ENCODE data around the gene LMO7.

Gene LMO7

DNA sequence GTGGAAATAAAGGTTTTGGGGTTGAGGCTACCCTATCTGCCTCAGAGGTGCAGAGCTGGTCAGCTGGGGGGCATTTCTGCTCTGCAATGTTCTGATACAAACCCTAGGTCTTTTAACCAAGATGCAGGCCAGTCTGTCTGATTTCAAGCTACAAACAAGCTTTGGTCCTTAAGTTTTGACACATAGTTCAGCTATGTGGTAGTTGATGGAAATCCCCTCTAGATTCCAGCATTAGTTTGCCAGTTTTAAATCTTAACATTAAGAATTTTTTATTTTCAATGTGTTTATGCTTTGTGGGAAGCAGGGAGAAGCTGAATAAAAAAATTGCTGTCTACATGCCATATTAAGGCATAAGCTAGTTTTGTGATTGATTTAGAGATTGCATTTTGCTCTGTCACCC lies 225.7 kb downstream of the LMO7 start:
- DNase-seq = no peak

DNA sequence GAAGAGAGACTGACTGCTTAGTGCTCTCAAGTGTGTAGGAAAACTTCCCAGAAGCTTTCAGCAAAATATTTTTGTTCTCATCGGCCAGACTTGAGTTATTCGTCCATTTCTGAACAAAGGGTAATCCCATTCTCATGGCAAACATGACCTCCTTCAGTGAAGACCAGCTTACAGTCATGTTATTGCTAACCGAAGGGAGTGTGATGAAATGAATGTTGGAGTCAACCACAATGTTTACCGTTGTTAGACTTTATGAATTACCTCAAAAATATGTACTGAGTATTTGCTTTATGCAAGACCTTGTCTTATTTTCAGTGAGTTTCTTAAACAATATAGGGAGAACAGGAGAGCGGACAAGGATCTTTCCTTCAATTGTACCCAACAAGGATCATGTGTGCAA lies 228.6 kb downstream of the LMO7 start:
- DNase-seq = no peak

DNA sequence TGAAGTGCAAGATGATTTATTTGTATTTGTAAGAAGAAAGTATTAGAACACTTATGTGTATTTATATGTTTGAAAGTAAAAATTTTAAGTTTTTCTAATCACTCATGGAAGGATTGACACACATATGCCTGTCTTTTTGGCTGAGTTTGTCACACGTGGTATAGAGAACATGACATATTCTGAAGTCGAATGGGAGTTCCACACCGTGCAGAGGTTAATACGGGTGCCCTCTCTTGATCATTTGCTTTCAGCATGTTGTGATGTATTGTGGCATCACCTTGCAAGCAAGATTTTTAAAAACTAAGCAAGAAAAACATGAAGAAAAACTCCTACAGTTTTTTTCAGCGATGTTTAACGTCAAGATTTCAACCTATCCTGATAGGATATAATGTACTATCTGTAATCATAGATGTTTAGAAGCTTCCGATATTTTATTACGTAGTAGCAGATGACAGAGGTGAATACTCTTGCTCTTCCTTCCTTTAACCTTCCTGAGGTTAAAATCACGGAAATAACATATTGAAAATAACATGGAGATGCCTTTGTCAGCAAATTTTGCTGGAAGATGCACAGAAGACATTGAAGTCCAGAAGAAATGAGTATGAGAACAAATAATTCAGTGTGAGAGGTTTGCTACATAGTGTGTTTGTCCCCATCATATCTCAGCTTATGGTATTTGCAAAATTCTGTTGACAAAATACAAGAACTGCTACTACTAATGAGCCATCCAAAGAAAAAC lies 231.4 kb downstream of the LMO7 start:
- DNase-seq = no peak

DNA sequence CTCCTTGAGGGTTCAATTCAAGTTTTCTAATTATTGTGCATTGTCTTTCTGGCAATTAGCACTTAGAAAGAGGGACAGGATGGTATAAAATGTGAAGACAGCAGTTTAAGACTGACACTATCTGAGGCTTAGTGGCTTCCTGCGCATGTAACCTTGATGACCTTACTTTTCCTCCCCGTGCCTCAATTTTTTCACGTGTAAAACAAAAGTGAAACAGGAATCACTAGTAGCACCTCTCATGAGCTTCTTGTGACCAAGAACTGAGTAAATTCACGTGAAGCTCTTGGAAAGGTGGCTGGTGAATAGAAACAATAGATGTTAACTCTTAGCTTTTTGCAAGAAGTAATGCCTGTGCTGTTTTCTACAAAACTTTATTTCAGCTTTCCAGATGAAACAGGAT lies 233.9 kb downstream of the LMO7 start:
- DNase-seq = no peak

DNA sequence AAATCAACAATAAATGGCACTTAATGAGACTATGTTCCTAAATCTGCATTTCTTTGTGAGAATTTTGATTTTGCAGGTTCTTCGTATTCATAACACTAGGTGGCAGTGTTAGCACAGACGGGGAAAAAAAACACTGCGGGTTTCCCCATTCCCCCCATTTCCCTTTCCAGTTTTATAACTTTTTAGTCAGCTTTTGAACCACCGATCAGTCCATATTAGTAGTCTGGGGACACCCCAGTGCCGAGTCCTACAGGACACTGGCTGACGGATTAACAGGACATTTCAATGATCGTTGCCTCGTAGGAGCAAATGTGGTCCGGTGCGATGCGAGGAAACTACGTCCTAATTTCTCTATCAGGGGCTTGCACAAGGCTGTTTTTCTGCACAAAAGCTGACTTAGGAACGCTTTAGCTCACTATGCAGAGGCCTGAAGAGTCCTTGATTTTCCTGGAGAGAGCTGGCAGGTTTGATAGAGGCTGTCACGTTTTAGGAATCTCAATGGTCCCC lies 234.3 kb downstream of the LMO7 start:
- DNase-seq = peak; percentile 4

DNA sequence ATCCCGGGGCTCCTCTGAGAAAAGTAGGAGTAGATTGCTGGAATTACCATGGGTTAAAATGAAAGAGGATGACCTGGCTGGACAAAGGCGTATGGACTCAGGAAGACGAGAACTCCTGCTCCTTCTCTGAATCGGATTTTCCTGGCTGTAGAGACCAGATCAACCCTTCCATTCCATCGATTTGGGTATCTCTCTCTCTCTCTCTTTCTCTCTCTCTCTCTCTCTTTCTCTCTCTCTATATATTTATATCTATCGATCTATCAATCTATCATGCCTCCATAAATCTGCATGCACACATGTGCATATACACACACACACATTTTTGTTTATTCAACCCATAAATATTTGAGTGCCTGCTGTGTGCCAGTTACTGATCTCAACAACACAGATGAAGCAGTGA lies 234.9 kb downstream of the LMO7 start:
- DNase-seq = no peak

DNA sequence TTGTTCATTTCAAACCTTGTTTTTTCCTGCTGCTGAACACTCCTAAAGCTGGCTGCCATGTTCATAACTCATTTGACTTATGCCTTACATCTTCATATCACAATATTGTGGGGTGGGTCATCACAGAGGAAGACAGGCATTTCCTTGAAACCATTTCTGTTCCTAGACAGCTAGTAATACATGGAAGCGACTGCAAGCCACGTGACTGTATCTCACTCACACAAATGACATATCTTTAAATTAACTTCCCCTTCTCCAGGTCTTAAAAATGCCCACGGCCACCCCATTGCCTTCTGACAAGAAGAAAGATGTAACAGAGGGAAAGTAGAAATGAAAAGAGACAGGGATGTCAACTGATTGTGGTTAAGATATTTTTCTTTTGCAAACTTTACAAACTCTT lies 236.8 kb downstream of the LMO7 start:
- DNase-seq = no peak

DNA sequence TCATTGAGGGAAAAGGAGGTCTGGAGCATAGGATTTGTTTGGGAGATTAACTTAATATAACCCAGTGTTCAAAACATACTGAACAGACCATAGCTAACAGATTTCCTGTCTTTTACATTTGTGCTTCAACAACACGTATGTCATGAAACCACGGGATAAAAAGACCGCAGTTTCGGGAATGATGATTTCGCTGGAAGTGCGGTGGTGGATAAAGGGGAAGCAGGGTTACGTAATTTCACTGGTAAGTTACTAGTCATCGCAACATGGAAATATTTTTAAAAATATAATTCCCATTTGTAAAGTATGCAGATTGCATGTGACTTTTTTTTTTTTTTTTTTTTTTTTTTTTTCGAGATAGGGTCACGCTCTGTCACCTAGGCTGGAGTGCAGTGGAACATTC lies 237.4 kb downstream of the LMO7 start:
- DNase-seq = no peak

DNA sequence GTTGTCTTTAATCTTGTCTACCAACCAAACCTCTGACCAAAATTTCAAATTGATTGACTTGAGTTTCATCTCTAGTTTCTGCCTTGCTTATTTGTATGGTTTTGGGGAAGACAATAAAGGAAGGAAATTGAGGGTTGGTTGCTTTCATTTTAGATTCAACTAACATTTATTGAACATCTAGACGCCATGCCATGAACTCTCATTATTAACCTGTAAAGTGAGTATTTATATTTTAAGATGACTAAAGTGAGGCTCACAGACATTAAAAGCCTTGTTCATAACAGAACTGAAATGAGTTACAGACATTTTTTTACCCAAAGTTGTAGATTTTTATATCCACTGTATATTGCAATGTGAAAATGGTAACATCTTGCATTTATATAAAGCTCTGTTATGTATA lies 239.3 kb downstream of the LMO7 start:
- no peak for DNase-seq

DNA sequence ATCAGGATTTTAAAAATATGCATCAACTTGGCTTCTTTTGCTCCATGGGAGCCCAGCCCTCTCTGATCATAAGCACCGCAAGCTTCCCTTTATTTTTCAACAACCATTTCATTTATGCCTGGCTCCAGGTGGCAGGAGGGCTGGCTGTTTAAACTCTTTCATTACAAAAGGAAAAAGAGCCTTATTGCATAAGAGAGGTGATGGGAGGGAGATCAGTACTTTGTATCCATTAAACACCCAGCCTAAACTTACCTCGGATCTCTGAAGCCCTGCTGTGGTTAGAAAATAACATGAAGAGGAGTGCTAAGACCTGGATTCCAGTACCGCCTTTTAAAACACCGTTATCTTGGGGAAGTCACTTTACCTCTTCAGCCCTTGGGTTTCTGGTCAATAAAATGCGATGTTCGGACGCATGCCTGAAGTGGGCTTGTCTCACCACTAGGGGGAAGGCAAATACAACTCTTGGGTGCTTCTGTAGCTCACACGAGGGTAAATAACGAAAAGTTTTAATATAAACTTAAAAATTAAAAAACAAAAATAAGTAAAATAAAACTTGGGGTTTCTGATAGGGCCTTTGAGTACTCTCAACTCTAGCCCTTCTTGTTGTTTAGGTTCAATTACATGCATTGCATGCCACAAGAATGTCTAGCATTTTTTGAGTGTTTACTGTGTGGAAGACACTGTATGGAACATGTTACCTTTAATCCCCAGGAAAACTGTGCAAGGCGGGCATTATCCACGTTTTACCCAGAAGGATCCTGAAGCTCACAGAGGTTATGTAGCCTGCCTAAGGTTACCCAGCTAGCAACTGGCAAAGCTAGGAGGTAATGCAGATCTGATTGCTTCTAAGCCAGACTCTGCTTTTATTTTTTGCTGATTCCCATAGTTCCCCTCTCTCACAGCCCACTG lies 240.3 kb downstream of the LMO7 start:
- DNase-seq = peak; percentile 40

DNA sequence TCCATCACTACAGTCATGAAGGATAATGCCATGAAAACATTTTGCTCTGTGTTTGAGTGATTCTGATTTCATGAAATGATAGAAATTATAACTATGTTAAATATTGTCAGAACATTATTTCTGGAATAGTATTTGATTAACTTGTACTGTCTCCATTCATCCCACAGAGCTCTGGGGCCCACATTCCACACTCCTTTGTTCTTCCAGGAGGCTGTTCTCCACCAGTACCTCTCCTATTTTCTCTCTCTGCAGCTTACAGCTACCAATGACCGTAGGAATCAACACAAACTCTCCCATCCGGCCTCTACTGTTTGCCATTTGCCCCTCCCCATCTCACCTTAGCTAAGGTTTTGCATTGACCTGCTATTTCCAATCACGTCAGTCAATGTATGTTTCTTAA lies 240.9 kb downstream of the LMO7 start:
- no peak for DNase-seq

DNA sequence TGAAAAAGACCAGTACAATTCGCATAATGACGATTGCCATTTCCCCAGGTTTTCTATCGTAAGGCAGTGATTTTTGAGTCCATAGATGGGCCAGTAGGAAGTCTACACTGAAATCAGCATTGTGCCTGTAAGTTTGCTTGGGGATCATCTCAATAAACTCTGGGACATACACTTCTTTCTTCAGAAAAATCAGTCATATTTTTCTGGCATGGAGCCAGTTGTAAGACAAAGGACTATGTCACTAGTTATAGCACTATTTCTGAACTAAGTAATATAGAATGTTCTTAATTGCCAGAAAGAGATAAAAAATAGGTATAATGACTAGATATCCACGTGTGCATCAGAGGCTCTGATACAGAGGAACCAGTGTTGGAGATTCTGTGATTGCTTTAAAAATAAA lies 243.5 kb downstream of the LMO7 start:
- DNase-seq = no peak

DNA sequence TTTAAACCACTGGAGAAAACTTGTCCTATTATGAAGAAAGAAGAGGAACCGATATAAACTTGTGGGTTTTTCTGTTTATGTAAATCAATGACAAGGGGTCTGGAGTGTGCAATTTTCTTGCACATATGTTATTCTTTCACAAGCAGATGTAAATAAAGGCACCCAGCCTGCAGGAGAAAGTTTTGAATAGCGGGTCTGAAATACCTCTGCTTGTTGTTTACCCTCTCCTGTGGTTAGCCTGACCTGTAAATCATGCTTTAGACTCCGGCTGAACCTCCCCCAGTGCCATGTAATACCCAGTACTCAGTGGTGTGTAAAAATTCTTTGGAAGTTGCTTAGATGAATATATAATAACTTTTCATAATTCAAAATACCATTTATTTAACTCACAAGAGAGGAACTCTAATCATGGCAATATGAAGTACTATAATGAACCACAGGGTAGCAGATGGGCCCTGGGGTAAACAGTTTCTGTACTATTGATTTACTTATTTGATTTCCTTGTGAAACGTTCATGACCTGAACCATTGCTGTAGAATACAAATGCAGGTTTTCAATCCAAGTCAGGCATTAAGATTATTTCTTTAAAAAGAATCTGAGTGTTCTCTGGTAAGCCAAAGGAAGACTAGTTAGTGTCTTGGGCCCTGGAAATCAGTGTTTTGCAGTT lies 245.1 kb downstream of the LMO7 start:
- no peak for DNase-seq

DNA sequence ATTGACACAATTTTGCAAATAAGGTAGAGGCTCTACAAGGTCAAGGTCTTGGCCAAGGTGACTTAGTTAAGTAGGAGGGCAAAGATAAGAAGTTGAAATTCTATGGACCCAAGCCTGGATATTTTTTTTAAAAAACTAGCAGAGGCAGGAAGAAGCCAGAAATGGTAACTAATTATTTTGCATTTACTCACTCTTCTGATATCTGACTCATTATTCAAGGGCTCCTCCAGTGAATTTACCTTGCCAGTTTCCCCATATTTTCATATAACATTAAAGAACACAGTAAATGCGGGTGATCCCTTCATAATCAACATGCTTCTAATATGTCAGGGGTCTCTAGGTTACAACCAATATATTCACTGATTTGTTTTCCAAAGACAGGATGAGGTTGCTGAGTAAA lies 246.1 kb downstream of the LMO7 start:
- DNase-seq = no peak

DNA sequence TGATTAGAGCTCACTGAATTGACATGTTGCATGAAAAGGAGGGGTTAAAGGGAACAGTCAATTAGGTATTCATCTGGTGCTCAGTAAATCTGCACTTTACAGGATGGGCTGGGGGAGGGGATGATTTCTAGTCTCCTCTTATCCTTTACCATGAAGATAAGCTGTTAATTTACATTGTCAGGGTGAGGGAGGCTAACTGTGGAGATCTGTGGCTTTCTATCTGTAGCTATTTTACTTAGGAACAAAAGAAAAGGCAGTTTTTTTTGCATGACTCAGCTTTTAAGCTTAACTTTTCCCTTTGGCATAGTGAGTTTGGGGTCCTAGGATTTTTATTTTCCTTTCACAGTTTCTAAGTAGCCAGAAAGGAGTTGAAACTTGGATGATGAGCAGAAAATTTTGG lies 253.3 kb downstream of the LMO7 start:
- no peak for DNase-seq

DNA sequence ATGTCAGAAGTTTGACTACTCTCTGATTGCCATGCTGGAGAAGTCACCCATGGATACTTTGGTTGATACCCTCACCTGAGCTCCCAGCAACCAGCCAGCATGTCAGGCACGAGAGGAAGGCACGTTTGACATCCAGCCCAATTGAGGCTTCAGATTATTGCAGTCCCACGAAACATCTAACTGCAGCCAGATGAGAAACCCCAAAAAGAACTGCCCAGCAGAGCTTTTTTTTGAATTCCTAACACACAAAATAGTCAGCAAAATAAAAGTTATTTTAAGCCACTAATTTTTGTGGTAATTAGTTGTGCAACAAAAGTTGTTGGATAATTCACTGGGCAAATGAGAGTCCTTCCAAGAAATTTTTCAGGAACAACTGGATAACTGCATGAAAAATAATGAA lies 259.0 kb downstream of the LMO7 start:
- DNase-seq = no peak

DNA sequence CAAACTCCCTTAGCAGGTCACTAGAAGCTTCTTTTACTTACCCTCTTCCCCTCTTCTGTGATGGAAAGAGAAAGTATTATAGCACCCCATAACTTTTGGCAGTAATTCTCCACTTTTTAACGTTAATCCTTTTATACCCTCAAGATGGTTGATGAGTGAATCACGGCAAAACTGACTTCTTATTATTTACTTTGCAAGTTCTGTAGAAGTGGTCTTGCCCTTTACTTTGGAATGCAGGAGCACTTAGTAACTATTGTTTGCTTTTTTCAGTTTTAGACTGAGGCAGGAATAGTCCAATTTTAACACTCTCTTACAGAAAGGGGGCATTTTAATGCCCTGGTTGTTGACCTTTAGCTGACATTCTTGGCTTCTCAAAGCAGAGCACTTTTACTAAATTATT lies 260.1 kb downstream of the LMO7 start:
- no peak for DNase-seq

DNA sequence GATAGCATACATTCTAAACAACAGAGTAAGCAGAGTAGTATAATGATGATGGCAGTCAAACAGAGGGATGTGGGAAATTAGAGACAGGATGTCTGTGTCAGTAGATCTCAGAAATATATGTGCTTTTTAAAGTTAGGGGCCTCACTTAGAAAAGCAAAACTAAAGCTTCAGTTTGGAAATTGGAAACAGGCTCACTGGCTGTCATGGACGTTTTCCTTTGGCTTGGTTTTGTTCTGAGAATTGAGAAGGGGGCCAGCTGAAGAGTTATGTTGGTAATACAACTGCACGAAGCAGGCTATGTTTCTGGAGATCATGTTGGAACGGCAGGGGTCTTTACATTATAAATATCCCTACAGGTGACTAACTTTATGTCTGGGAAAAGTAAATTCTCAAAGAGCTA lies 261.3 kb downstream of the LMO7 start:
- no peak for DNase-seq

DNA sequence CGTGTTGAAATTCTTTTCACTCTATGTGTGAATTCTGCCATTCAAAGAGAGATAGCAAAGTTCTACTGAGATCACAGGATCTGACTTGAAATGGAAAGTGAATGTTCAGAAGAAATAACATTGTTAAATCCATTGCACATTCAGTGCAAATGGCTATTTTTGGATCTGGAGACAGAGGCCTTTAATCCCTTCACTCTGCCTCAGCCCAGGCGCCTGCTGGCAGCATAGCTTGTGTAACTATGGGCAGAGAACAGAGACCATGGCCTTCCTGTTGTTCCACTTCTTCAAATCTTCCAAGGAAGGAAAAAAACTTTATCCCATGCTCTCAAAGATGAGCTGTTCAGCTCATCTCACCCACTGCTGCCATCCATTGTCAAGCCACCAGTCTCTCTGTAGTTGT lies 265.4 kb downstream of the LMO7 start:
- no peak for DNase-seq

DNA sequence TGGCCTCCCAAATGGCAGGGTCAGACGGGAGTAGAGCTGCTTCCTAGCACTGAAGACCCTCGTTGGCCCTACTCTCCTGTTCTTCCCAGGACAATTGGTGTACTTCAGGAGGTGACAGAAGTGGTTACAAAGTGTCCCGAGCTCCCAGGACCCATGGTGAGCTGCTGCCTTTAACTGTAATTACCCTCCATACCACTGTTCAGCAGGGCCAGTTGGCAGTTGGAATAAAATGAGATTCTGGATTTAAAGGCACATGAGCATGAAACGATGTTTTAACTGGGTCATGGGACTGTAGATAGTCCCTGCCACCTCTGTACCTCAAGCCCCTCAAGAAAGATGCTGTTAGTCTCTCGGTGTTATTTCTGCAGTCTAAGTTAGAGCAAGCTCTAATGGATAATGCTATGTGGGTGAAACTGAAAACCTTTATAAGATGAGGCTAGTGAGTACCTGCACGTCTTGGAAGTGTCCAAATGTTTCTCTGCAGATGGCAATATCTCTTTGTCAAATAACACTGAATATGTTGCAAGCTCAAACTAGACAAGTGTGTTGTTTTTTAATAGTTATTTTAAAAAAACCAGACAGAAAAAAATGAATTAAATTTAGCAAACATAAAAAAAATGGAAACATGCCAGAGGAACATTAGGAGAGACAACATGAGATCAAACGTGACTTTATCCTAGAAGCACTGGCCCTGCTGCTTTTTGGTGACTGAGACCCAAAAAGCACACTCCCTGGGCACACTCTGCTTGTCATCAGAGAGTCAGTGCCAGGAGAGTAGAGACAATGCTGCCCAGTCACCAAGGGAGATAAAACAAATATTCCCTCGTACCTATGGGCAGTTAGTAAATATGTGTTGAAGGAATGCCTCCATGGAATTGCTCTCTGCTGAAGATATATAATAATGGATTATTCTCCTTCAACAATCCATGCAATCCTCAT lies 266.3 kb downstream of the LMO7 start:
- DNase-seq = no peak

DNA sequence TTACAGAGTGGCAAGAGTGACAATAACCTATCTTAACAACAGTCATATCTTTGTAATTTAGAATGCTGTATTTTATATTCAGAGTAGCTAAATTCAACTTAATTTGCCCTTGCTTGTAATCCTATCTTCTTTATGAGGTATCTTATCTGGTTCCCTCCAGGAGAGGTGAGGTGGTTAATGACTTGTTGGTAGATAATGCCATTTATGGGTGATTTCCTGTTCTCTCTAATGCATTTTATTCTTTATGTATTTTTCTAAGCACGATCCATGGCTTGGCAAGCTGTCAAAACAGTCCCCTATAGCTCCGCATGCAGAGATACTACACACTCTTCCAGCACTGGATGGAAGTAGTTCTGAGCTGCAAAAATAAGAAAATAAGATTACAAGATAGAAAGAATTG lies 267.9 kb downstream of the LMO7 start:
- no peak for DNase-seq

DNA sequence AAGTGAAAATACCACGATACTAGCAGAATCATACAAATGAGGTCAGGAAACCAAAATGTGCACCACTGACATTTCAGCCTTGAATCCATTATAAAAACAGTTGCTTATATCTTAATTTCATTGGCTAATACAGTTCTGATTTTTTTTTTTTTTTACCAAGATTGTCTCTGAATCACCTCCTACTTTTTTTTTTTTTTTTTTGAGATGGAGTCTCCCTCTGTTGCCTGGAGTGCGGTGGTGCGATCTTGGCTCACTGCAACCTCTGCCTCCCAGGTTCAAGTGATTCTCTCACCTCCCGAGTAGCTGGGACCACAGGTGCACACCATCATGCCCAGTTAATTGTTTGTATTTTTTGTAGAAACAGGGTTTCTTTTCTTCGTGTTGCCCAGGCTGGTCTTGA lies 270.2 kb downstream of the LMO7 start:
- no peak for DNase-seq

DNA sequence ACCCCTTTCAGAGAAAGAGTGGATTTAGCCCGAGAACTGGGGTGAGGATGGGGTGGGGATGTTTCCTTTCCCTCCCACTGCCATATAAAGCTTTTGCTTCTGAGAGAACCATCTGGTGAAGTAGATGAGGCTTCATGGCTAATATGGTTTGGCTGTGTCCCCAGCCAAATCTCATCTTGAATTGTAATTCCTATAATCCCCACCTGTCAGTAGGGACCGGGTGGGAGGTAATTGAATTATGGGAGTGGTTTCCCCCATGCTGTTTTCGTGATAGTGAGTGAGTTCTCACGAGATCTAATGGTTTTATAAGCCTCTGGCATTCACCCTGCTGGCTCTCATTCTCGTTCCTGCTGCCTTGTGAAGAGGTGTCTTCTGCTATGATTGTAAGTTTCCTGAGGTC lies 270.9 kb downstream of the LMO7 start:
- DNase-seq = no peak

All from stimulated activated CD4-positive, alpha-beta T cell treated with anti-CD3 and anti-CD28 coated beads, Interleukin-4, amount 100 ng/mL, for 1 hour (primary cell).